HL-60/S4 treated with retinoic acid at 250 ng/mL for 4 days and 3 days (cell line): ENCODE results near the gene PDCD6IP.

Experiments
- in situ Hi-C: fragments of 300-500 bp; cut with MboI; formaldehyde crosslinking; loops from 2 replicates; pipeline ENCODE4 v1.7.0; 2022; ENCODE audit warnings: low sequenced_read_pairs

Gene PDCD6IP

DNA sequence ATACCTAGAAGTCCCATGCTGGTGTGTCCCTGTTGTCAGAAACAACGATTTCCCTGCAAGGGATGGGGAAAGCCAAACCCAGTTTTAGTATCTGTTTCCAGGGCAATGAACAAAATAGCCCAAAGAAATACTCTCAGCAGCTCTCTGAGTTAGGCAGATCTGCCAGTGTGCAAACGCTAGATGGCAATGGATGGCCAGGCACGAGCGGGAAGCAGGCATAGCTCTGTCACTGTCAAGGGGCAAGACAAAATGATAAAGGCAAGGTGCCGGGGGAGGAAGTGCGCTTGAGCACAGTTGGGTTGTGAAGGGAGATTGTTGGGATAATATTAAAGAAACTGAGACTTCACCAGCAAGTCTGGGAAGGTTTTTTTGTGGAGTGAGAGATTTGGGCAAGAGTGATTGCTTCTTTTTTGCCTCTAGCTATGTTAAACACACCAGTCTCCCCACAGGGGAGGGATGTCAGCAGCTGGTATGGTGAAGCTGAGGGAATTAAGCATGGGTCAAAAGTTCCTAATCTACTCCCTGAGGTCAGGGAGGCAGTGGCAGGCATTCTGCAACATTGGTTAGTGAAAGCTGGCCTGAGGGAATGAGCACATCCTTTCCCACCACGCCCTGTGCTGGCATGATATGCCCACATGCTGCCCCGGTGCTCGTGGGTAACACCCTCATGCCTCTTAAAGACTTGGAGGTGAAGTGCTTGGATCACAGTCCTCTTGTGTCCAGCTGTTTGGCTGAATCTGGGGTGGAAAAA is 117.5 kb downstream of the PDCD6IP start:
- in situ Hi-C loops: no loop called here

- in situ Hi-C loops: no loop called here
These were observed 119.8 kb downstream of the PDCD6IP start for GRCh38 chr3:33918126-33918756.
